IPS-NIHi7 (cell line): ENCODE data around the gene HJV.
A peak's percentile ranks its signal among the peaks of the same experiment; 100 is the strongest.

Experiments used
- DNase-seq: peaks from one replicate; pipeline ENCODE4 v3.0.0; 2012; ENCODE audit warnings: mixed read lengths; ENCODE audit errors: extremely low spot score

HJV gene

GRCh38 chr1:145992958-145993617, 28.4 kb downstream of the HJV start:
- no peak for DNase-seq

GRCh38 chr1:145992502-145992936, 29.0 kb downstream of the HJV start:
- no peak for DNase-seq

GRCh38 chr1:145991735-145992412, 29.7 kb downstream of the HJV start:
- DNase-seq = no peak

- DNase-seq = no peak
Observed at GRCh38 chr1:145990249-145990855, 31.2 kb downstream of the HJV start.

- no peak for DNase-seq
Observed at GRCh38 chr1:145988773-145989172, 32.8 kb downstream of the HJV start.

- DNase-seq = no peak
Observed at GRCh38 chr1:145987926-145988325, 33.6 kb downstream of the HJV start.

- no peak for DNase-seq
Observed at GRCh38 chr1:145986551-145986950, 35.0 kb downstream of the HJV start.

- DNase-seq = no peak
Observed at GRCh38 chr1:145985502-145986439, 35.8 kb downstream of the HJV start.

GRCh38 chr1:145985129-145985501, 36.4 kb downstream of the HJV start:
- no peak for DNase-seq

GRCh38 chr1:145983960-145984830, 37.3 kb downstream of the HJV start:
- no peak for DNase-seq

- no peak for DNase-seq
Observed at GRCh38 chr1:145983206-145983675, 38.3 kb downstream of the HJV start.

- no peak for DNase-seq
Observed at GRCh38 chr1:145982010-145982723, 39.4 kb downstream of the HJV start.

GRCh38 chr1:145980457-145980994, 41.0 kb downstream of the HJV start:
- no peak for DNase-seq

- no peak for DNase-seq
Observed at GRCh38 chr1:145979746-145980456, 41.6 kb downstream of the HJV start.

GRCh38 chr1:145978854-145979745, 42.4 kb downstream of the HJV start:
- peak; percentile 86 for DNase-seq

GRCh38 chr1:145978471-145978853, 43.1 kb downstream of the HJV start:
- DNase-seq = no peak

- DNase-seq = peak; percentile 78
Observed at GRCh38 chr1:145977486-145978470, 43.8 kb downstream of the HJV start.
